Activated CD8-positive, alpha-beta memory T cell treated with anti-CD3 and anti-CD28 coated beads for 48 hours (primary cell): Measurements from ENCODE around the gene NRTN.
"Not testable (repeated sequence)": the region's sequence is repeated elsewhere in the genome, so short reads cannot be mapped to it uniquely, and the experiment has no call there.

Source experiments
- DNase-seq, 3 experiments: peaks; one replicate each; pipeline ENCODE4 v3.0.0-alpha.2; 2020; ENCODE audit warnings: low read depth in 2 of 3, low spot score in 2 of 3

NRTN gene

GRCh38 chr19:5864725-5865486 lies 60.0 kb downstream of the NRTN start:
- DNase-seq: no peak

- no peak for DNase-seq
Measured at GRCh38 chr19:5865772-5866171, 60.9 kb downstream of the NRTN start.

- no peak for DNase-seq
Measured at GRCh38 chr19:5867201-5868136, 62.6 kb downstream of the NRTN start.

DNA sequence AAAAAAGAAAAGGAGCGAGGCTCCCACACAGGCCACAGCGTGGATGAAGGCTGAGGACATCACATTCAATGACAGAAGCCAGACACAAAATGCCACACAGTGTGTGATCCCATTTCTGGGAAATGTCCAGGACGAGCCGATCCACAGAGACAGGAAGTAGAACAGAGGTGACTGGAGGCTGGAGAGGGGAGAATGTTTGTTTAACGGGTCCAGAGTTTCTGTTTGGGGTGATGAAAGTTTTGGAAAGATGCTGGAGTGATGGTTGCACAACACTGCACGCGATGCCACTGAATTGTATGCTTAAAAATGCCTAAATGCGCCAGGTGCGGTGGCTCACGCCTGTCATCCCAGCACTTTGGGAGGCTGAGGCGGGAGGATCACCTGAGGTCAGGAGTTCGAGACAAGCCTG lies 66.1 kb downstream of the NRTN start:
- no peak for DNase-seq

- no peak for DNase-seq
Measured at GRCh38 chr19:5873617-5874199, 68.8 kb downstream of the NRTN start.

DNA sequence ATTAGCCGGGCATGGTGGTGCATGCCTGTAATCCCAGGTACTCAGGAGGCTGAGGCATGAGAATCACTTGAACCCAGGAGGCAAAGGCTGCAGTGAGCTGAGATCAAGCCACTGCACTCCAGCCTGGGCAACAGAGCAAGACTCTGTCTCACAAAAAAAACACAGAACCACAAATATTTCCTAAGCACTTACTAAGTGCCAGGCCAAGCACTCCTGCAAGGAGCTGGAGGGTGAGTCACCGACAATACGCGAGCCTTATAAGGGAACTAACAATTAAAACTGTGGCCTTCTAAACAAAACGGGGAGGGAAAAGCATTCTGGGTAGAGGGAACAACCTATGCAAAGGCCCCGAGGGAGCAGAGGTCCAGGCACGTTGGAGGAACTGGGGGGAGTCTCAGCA lies 69.6 kb downstream of the NRTN start:
- DNase-seq: not testable (repeated sequence)

DNA sequence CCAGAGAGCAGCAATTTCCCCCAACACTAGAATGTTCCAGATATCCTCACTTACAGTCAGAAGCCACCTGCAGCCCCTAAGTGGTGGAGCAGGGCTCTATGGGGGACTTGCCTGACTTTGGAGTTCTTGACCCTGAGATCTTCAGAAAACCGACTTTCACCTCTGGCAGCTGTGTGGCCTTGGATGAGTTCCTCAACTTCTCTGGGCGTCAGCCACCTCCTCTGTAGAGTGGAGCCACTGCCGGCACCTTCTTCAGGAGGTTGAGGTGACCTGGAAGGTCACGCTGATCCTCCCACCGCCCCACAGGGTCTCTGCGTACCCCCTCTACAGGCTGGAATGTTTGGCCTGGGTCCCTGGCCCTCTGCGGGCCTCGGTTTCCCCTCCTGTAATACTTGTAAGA lies 72.6 kb downstream of the NRTN start:
- no peak for DNase-seq

DNA sequence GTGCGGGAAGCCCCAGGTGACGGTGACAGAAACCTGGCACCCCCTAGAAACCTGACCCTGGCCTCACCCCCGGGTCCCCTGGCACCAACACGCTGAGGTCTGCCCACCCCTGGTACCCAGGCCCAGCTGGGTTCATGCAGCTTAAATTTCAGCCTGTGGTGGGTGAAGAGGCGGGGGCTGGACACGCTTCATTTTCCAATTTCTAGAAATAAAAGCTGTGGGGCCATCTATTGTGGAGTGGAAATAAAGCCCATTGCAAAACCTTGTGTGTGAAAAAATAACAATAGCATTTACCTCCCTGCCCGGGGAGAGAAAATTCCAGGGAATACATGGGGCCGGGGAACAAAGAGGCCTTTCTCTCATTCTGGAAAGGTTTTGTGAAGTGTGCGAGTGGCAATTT lies 73.0 kb downstream of the NRTN start:
- no peak for DNase-seq
